Naive thymus-derived CD4-positive, alpha-beta T cell (primary cell): ENCODE measurements around the gene IL17D. TPM values are rescaled to one million over a fixed set of nuclear protein-coding genes. Genes with fewer than 3 reads are reported as not detected.
"Not testable (repeated sequence)": the region's sequence is repeated elsewhere in the genome, so short reads cannot be mapped to it uniquely, and the experiment has no call there.

ENCODE experiments used
- ATAC-seq: fragments of 150-1000 bp; cut with Tn5 transposase; 2 replicates; pipeline ENCODE4 v1.10.0; 2021; ENCODE audit warnings: mild to moderate bottlenecking, moderate library complexity
- CTCF ChIA-PET: fragments of 350-600 bp; sonication (Branson Sonifier 250); formaldehyde crosslinking; loops from one replicate; lab custom pipeline; 2021; ENCODE audit warnings: antibody characterized with exemption; lab: Charles Lee
- POLR2A ChIA-PET: fragments of 350-600 bp; sonication (Branson Sonifier 250); formaldehyde crosslinking; loops from one replicate; lab custom pipeline; 2021; ENCODE audit warnings: antibody characterized with exemption, inconsistent platforms; lab: Charles Lee
- DNase-seq, 9 donors: peaks; one replicate each; pipeline versions ENCODE4 v3.0.0 to v3.0.0-alpha.2; 2020 to 2022; ENCODE audit warnings: mixed read lengths in 1 of 9
- H3K27ac ChIP-seq: one replicate; pipeline ENCODE4 v1.7.0; 2013; ENCODE audit warnings: mild to moderate bottlenecking, low read depth, low read length, moderate library complexity
- H3K27me3 ChIP-seq, 2 donors: one replicate each; pipeline ENCODE4 v1.7.0; 2013; ENCODE audit warnings: low read length in 2 of 2, mild to moderate bottlenecking in 2 of 2, moderate library complexity in 2 of 2; ENCODE audit not compliant: control insufficient read depth in 2 of 2, insufficient read depth in 2 of 2
- H3K36me3 ChIP-seq, 3 experiments: 1 replicate in 2 of 3; 2 replicates in 1 of 3; pipeline ENCODE4 v1.7.0; 2013; ENCODE audit warnings: low read length in 3 of 3, mild to moderate bottlenecking in 3 of 3, moderate library complexity in 1 of 3; ENCODE audit not compliant: insufficient read depth in 3 of 3, control insufficient read depth in 2 of 3
- H3K4me1 ChIP-seq, 2 donors: one replicate each; pipeline ENCODE4 v1.7.0; 2013; ENCODE audit warnings: low read length in 2 of 2, mild to moderate bottlenecking in 2 of 2, moderate library complexity in 1 of 2; ENCODE audit not compliant: control insufficient read depth in 2 of 2, insufficient read depth in 2 of 2
- H3K4me3 ChIP-seq: 2 replicates; pipeline ENCODE4 v1.7.0; 2013; ENCODE audit warnings: mild to moderate bottlenecking, low read length
- H3K9me3 ChIP-seq, 3 experiments: 1 replicate in 2 of 3; 2 replicates in 1 of 3; pipeline ENCODE4 v1.7.0; 2013; ENCODE audit warnings: low read length in 3 of 3; ENCODE audit not compliant: control insufficient read depth in 2 of 3
- H3K27ac Mint-ChIP-seq, 9 donors: one replicate each; pipeline ENCODE4 v1.8.0; 2020 to 2022; ENCODE audit warnings: mixed read lengths in 9 of 9, mild to moderate bottlenecking in 8 of 9, moderate library complexity in 5 of 9, inconsistent platforms in 2 of 9
- H3K27me3 Mint-ChIP-seq, 5 donors: one replicate each; pipeline ENCODE4 v1.8.0; 2021 to 2022; ENCODE audit warnings: mixed read lengths in 5 of 5, mild to moderate bottlenecking in 1 of 5
- H3K36me3 Mint-ChIP-seq, 5 donors: one replicate each; pipeline ENCODE4 v1.8.0; 2020 to 2022; ENCODE audit warnings: mixed read lengths in 5 of 5, mild to moderate bottlenecking in 3 of 5, inconsistent platforms in 1 of 5
- H3K4me1 Mint-ChIP-seq, 7 donors: one replicate each; pipeline ENCODE4 v1.8.0; 2020 to 2022; ENCODE audit warnings: mixed read lengths in 7 of 7, mild to moderate bottlenecking in 3 of 7, inconsistent platforms in 1 of 7
- H3K4me3 Mint-ChIP-seq, 10 donors: one replicate each; pipeline ENCODE4 v1.8.0; 2020 to 2022; ENCODE audit warnings: mild to moderate bottlenecking in 10 of 10, mixed read lengths in 10 of 10, moderate library complexity in 6 of 10, inconsistent platforms in 2 of 10
- H3K9me3 Mint-ChIP-seq, 11 donors: one replicate each; pipeline ENCODE4 v1.8.0; 2020 to 2022; ENCODE audit warnings: mixed read lengths in 11 of 11, mild to moderate bottlenecking in 4 of 11, inconsistent platforms in 1 of 11, moderate library complexity in 1 of 11
- intact Hi-C, 2 donors: fragments of 100-400 bp; cut with micrococcal nuclease; formaldehyde crosslinking; loops; one replicate each; pipeline ENCODE4 v1.15.1; 2023
- polyA plus RNA-seq, 2 donors: library from polyadenylated mRNA; unstranded; fragments of 300-500 nt; fragmentation: Illumina TruSeq; gene quantifications; one replicate each; pipeline ENCODE4 v1.2.3, GENCODE V29; 2021
- total RNA-seq, 6 experiments: library from RNA in 5 of 6; stranded (reverse) in 5 of 6; gene quantifications; 1 replicate in 5 of 6; 2 replicates in 1 of 6; pipeline ENCODE4 v1.2.3 and lab custom pipeline; 2021 to 2026

Gene IL17D
- total and polyA plus RNA-seq, 7 experiments from 2014 or later: 0.10 to 0.32 (median 0.19) TPM; not detected in 4

GRCh38 chr13:20669162-20669561 lies 34.3 kb upstream of the IL17D start:
- no peak overlapping the region for H3K4me3 Mint-ChIP-seq
- POLR2A ChIA-PET: no interaction called here
- ATAC-seq (peak; percentile 69), DNase-seq (no peak)
- H3K27ac ChIP-seq: no peak overlapping the region
- peaks cover 0 to 37% (median 16%) of the 10 kb centered on the region in 5 donors for H3K36me3 Mint-ChIP-seq
- H3K9me3 Mint-ChIP-seq: no peaks in the 10 kb centered on the region
- intact Hi-C loops: no loop called here
- H3K4me1 Mint-ChIP-seq: no peaks in the 10 kb centered on the region
- no peaks in the 10 kb centered on the region for H3K36me3 ChIP-seq
- no peak overlapping the region for H3K4me3 ChIP-seq
- no peak overlapping the region for H3K27ac Mint-ChIP-seq
- no peaks in the 10 kb centered on the region for H3K27me3 Mint-ChIP-seq
- no peaks in the 10 kb centered on the region for H3K27me3 ChIP-seq
- CTCF ChIA-PET: no interaction called here
- H3K9me3 ChIP-seq: no peaks in the 10 kb centered on the region
- peaks cover 0 to 17% of the 10 kb centered on the region in 2 donors for H3K4me1 ChIP-seq

DNA sequence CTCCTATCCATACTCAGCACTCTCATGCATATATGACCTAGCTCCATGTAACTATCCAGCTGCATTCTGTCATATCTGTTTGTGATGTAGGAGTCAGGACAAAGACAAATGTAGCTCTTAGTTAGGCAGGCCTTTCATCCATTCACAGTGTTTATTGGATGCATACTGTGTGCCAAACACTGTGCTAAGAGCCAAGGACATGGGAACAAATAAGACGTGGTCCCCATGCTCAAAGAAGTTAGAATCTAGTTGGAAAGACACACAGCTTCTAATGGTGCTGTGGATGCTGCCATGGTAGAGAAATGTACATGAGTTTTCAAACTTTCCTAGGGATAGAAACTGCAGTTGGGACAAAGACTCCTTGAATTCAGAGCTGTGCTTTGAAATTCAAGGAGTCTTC lies 31.7 kb upstream of the IL17D start:
- intact Hi-C loops: no loop called here
- ChIA-PET CTCF (no interaction called here), POLR2A (no interaction called here)
- no peak overlapping the region for H3K4me3 ChIP-seq
- H3K27me3 Mint-ChIP-seq: no peaks in the 10 kb centered on the region
- no peaks in the 10 kb centered on the region for H3K9me3 Mint-ChIP-seq
- peaks cover 0 to 17% of the 10 kb centered on the region in 2 donors for H3K4me1 ChIP-seq
- H3K36me3 Mint-ChIP-seq: peaks cover 0 to 41% (median 15%) of the 10 kb centered on the region in 5 donors
- H3K27ac ChIP-seq: no peak overlapping the region
- H3K27me3 ChIP-seq: no peaks in the 10 kb centered on the region
- H3K36me3 ChIP-seq: peaks cover 0 to 5% (median 0%) of the 10 kb centered on the region in 3 experiments
- DNase-seq: no peak
- no peak overlapping the region for H3K4me3 Mint-ChIP-seq
- no peak for ATAC-seq
- no peaks in the 10 kb centered on the region for H3K4me1 Mint-ChIP-seq
- H3K27ac Mint-ChIP-seq: no peak overlapping the region
- no peaks in the 10 kb centered on the region for H3K9me3 ChIP-seq

- CTCF ChIA-PET: no interaction called here
- no peak overlapping the region for H3K4me3 ChIP-seq
Observed at GRCh38 chr13:20672772-20673171, 30.7 kb upstream of the IL17D start.

GRCh38 chr13:20673715-20674114 lies 29.8 kb upstream of the IL17D start:
- H3K27me3 Mint-ChIP-seq: no peaks in the 10 kb centered on the region
- intact Hi-C loops: no loop called here
- no peak overlapping the region for H3K4me3 Mint-ChIP-seq
- ChIA-PET CTCF (no interaction called here), POLR2A (no interaction called here)
- H3K36me3 Mint-ChIP-seq: peaks cover 0 to 41% (median 23%) of the 10 kb centered on the region in 5 donors
- H3K36me3 ChIP-seq: peaks cover 0 to 5% (median 0%) of the 10 kb centered on the region in 3 experiments
- no peaks in the 10 kb centered on the region for H3K27me3 ChIP-seq
- no peak for DNase-seq
- H3K4me3 ChIP-seq: no peak overlapping the region
- H3K9me3 Mint-ChIP-seq: no peaks in the 10 kb centered on the region
- no peak overlapping the region for H3K27ac ChIP-seq
- ATAC-seq: no peak
- no peaks in the 10 kb centered on the region for H3K4me1 Mint-ChIP-seq
- peaks cover 0 to 10% of the 10 kb centered on the region in 2 donors for H3K4me1 ChIP-seq
- no peaks in the 10 kb centered on the region for H3K9me3 ChIP-seq
- peak overlapping the region in 1 of 9 donors; percentile 20 for H3K27ac Mint-ChIP-seq

More at GRCh38 chr13:20672772-20673171, 30.7 kb upstream of the IL17D start:
- POLR2A ChIA-PET: no interaction called here
- no peaks in the 10 kb centered on the region for H3K4me1 Mint-ChIP-seq
- DNase-seq (no peak), ATAC-seq (no peak)
- Histone ChIP-seq H3K27ac (no peak overlapping the region), H3K9me3 (no peaks in the 10 kb centered on the region), H3K27me3 (no peaks in the 10 kb centered on the region), H3K4me1 (peaks cover 0 to 17% of the 10 kb centered on the region in 2 donors), H3K36me3 (peaks cover 0 to 5% (median 0%) of the 10 kb centered on the region in 3 experiments)
- intact Hi-C loops: no loop called here
- H3K36me3 Mint-ChIP-seq: peaks cover 0 to 41% (median 19%) of the 10 kb centered on the region in 5 donors
- no peaks in the 10 kb centered on the region for H3K9me3 Mint-ChIP-seq
- H3K4me3 Mint-ChIP-seq: no peak overlapping the region
- H3K27me3 Mint-ChIP-seq: no peaks in the 10 kb centered on the region
- H3K27ac Mint-ChIP-seq: no peak overlapping the region

- no peak overlapping the region for H3K4me3 Mint-ChIP-seq
- POLR2A ChIA-PET: no interaction called here
- no peaks in the 10 kb centered on the region for H3K27me3 Mint-ChIP-seq
- no peak for ATAC-seq
- peaks cover 0 to 51% (median 31%) of the 10 kb centered on the region in 5 donors for H3K36me3 Mint-ChIP-seq
- H3K9me3 ChIP-seq: no peaks in the 10 kb centered on the region
- H3K36me3 ChIP-seq: peaks cover 0 to 5% (median 0%) of the 10 kb centered on the region in 3 experiments
- H3K4me3 ChIP-seq: no peak overlapping the region
- H3K27ac ChIP-seq: no peak overlapping the region
- H3K9me3 Mint-ChIP-seq: no peaks in the 10 kb centered on the region
- no peaks in the 10 kb centered on the region for H3K4me1 ChIP-seq
- no peaks in the 10 kb centered on the region for H3K4me1 Mint-ChIP-seq
- no peaks in the 10 kb centered on the region for H3K27me3 ChIP-seq
- intact Hi-C loops: no loop called here
- DNase-seq: no peak
- no peak overlapping the region for H3K27ac Mint-ChIP-seq
- CTCF ChIA-PET: no interaction called here
Observed at GRCh38 chr13:20676213-20676612, 27.3 kb upstream of the IL17D start.

GRCh38 chr13:20678606-20679005 lies 24.9 kb upstream of the IL17D start:
- H3K4me1 Mint-ChIP-seq, H3K27ac ChIP-seq, ATAC-seq, H3K27ac Mint-ChIP-seq, CTCF ChIA-PET, POLR2A ChIA-PET, H3K4me1 ChIP-seq, H3K4me3 Mint-ChIP-seq, H3K27me3 Mint-ChIP-seq, H3K9me3 ChIP-seq, H3K9me3 Mint-ChIP-seq, H3K4me3 ChIP-seq, H3K36me3 ChIP-seq, DNase-seq, intact Hi-C loops, H3K27me3 ChIP-seq: not testable (repeated sequence)
- peaks cover 0 to 35% (median 22%) of the 10 kb centered on the region in 5 donors for H3K36me3 Mint-ChIP-seq

GRCh38 chr13:20679879-20680278 lies 23.6 kb upstream of the IL17D start:
- Mint-ChIP-seq H3K27me3 (peaks cover 0 to 3% (median 0%) of the 10 kb centered on the region in 5 donors), H3K36me3 (peaks cover 0 to 38% (median 22%) of the 10 kb centered on the region in 5 donors), H3K27ac (no peak overlapping the region), H3K4me3 (no peak overlapping the region), H3K4me1 (no peaks in the 10 kb centered on the region), H3K9me3 (no peaks in the 10 kb centered on the region)
- H3K9me3 ChIP-seq: no peaks in the 10 kb centered on the region
- DNase-seq (no peak), ATAC-seq (no peak)
- H3K4me1 ChIP-seq: no peaks in the 10 kb centered on the region
- no peaks in the 10 kb centered on the region for H3K27me3 ChIP-seq
- intact Hi-C loops: no loop called here
- ChIA-PET CTCF (no interaction called here), POLR2A (no interaction called here)
- peaks cover 0 to 5% (median 0%) of the 10 kb centered on the region in 3 experiments for H3K36me3 ChIP-seq
- H3K4me3 ChIP-seq: no peak overlapping the region
- no peak overlapping the region for H3K27ac ChIP-seq
